Measurements from ENCODE around the gene CPS1.

GRCh38 chr2:210663631-210664089 lies 107.3 kb downstream of the CPS1 start:
- peak; percentile 26 for TF ChIP-seq CTCF (IDR thresholded peaks at IDR 0.05; ENCODE audit: insufficient read depth, low read depth, low read length)
- no peak for TF ChIP-seq EZH2 (IDR thresholded peaks at IDR 0.05; ENCODE audit: insufficient read depth, low read length)

Measured in astrocyte (in vitro differentiated cells and primary cell).